NCI-H2081 (cell line): Measurements from ENCODE around the gene APEH.

ENCODE experiments used
- DNase-seq, 2 experiments: peaks; one replicate each; lab custom pipeline; 2025; lab: John Stamatoyannopoulos, UW

APEH gene

DNA sequence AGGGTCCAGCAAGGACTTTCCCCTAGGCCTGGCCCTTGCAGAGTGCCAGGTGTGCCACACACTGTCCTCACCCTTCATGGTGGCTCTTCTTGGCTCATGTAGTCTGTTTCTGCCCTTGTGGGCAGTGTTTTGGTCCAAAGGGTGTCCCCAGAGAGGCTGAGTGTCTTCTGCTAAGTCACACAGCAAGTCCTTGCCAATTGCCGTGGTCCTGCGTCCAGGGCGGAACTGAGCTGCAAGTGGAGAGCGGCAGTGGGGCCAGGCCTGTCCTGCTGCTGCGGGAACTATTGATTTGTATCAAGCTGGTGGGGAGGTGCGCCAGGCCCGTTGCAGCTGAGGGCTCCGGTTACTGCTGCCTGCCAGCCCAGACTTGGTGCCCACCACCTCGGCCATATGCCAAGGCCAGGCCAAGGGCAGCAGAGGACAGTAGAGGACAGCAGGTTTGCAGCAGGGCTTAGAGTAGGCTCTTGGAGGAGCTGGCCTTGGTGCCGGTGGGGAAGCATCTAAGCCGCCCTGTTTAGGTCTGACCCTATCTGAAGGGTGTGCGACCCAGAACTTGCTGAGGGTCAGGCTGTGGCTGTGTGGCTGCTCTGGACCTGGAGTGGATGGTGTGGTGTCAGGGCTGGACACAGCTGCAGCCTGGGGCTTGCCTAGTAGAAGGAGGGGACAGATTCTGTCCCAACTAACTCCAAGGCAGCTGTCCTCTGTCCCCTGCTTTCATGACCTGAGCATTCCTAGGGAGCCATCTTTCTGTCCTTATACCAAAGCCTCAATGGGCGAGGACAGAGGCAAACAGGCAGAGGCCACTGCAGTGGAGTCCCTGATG is 40.8 kb downstream of the APEH start:
- no peak for DNase-seq

DNA sequence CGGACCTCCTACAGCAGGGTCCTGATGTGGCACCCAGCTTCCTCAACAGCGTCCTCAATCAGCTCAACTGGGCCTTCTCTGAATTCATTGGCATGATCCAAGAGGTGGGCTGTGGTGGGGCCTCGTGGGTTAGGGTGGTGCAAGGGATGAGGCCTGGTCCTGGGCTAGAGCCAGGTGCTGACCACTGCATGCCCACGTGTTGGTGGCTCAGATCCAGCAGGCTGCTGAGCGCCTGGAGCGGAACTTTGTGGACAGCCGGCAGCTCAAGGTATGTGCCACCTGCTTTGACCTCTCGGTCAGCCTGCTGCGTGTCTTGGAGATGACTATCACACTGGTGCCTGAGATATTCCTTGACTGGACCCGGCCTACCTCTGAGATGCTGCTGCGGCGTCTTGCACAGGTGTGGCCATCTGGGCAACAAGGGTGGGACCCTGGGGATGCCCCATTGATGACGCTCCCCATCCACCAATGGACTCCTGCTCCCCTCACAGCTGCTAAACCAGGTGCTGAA is 41.5 kb downstream of the APEH start:
- DNase-seq: no peak

DNA sequence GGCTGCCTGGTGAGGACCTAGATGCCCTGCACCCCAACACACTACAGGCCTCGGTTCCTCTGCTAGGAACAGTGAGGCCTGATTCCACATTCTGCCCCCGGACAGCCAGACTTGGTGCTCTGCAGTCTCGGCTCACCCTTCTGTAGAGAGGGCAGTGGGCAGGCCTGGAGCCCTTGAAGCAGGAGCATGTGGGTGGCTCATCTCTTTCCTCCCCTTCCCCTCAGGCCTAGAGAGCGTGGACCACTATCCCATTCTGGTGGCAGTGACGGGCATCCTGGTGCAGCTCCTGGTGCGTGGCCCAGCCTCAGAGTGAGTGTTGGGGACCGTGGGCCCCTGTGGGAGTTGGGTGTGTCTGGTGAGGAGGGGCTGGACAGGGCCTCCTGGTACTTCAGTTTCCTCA is 42.0 kb downstream of the APEH start:
- DNase-seq: no peak

DNA sequence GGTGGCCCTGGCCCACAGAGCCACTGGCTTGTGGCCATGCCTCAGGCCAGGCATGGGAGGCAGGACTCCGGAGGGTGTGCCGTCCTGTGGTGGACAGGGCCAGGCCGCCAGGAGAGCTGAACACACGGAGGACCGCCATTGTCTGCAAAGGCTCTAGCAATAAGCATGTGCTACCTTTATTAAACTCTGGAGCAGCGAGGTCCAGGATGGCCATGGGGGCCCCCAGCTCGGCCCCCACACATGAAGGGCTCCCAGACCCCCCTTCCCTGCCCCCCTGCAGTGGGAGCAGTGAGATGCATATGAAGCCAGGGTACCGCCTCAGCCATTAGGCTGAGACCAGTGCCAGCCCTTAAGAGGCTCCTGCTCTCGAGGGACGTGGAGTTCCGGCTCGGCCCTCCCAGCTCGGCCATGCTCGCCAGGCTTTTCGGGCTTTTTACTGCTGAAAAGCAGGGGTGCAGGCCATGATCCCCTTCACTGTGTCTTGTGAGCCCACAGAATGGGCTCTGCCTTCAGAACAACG is 42.6 kb downstream of the APEH start:
- DNase-seq: no peak

DNA sequence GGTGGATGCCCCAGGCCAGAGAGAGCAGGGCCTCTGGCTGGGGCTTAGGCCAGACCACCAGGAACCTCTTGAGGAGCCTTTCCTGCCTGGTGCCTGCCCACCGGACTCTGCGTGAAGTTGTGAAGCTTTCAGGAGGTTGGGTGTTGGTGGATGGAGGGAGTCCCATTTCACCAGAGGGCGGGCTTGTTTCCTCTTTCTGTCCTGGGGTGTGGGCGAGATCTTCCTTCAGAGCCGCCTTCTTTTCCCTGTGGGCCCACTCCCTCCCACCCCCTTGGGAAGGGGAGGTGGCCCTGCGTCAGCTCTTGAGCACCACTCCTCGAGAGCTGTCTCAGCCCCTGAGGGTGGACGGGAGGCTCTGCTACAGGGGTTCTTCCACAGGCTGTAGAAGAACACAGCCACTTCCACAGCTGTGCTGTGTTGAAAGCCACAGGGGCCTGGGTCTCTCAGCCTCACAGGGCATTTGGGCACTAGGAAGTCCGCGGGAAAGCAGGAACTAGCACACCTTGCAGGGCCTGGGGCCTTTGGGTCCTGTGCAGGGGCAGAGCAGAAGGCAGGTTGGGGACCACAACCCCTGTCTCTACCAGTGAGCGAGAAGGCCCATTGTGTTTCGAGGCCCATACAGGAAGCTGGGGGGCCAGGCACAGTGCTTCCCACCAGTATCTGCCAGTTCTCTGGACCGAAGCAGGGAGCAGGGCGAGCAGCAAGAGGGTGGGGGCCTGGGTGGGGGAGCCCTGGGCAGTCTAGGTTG is 43.2 kb downstream of the APEH start:
- no peak for DNase-seq

DNA sequence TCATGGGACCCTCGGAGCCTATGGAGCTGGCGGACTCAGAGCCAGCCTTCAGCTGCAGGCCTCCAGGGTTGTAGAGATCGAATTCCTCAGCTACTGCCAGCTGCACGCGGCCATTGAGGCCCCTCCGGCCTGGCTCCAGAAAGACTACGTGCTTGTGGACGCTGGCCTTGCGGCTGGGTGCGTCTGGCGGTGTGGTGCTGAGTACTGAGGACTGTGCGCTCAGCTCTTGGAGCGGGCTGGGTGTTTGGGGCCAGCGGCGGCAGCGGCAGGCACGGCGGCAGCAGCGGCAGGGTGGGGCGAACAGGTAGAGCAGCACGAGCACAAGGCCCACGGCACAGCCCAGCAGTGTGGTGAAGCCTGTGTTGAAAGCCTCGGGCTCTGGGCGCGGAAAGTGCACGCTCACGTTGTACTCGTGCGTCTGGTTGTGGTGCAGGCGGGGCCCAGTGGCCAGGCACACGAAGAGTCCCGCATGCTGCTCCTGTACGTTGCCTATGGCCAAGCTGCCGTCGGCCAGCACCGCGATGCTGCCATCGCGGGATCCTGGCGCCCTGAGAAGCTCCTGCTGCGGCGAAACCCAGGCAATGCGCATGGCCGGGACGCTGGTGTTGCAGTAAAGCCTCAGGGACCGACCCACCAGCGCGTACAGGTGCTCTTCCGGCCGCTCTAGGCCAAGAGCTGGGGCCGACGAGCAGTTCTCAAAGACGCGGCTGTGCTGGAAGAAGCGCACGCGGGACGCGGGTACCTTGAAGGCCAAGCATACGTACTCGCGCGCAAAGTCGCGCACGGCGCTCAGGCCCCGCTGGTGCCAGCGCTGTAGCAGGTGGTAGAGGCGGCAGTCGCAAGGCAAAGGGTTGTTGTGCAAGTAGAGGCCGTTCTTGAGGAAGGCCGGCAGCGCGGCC is 44.1 kb downstream of the APEH start:
- DNase-seq: no peak

DNA sequence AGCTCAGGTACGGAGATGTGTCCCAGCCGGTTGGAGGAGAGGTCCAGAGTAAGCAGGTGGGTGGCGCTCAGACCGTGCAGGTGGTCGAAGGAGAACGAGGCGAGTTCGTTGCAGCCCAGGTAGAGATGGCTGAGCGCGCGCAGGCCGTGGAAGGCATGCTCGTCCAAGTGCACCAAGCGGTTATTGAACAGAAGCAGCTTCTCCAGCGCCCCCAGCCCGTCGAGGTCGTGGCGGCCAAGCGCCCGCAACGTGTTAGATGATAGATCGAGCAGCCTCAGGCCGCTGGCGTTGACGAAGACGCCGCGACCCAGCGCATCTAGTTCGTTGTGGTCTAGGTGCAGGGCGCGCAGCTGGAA is 44.7 kb downstream of the APEH start:
- DNase-seq: no peak

DNA sequence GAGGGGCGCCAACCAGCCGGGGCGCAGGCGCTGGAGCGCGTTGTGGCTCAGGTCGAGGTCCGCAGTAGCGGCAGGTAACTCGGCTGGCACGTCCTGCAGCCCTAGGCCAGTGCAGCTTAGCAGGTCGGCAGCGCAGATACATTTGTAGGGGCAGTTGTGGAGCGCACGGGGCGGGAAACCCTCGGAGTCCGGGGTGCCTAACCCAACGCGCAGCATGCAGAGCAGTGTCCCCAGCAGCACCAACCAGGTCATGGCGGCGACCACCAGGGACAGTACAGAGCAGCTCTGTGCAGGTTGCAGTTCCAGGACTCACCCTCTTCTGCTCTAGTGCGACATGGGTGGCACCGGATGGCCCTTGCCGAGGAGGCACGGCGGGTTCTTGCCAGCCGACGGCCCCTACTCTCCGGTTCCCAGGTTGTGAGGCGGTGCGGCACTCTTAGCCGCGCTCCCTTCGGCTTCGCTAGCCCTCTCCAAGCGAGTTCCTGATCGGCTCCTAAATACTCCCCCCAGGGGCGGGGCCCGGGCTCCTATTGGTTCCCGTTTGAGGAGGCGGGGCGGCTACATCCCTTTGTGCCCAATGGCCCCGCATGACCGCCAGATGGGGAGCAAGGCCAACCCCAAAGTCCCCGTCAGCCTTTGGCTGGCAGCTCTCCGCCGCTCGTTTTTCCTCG is 45.2 kb downstream of the APEH start, which contains the start of gene AMIGO3:
Gene AMIGO3 (minus strand): TSS at position 471 of the 671 bp plus-strand sequence. CDS start 219 bp downstream, at position 252.
- peak; percentile 90 for DNase-seq

DNA sequence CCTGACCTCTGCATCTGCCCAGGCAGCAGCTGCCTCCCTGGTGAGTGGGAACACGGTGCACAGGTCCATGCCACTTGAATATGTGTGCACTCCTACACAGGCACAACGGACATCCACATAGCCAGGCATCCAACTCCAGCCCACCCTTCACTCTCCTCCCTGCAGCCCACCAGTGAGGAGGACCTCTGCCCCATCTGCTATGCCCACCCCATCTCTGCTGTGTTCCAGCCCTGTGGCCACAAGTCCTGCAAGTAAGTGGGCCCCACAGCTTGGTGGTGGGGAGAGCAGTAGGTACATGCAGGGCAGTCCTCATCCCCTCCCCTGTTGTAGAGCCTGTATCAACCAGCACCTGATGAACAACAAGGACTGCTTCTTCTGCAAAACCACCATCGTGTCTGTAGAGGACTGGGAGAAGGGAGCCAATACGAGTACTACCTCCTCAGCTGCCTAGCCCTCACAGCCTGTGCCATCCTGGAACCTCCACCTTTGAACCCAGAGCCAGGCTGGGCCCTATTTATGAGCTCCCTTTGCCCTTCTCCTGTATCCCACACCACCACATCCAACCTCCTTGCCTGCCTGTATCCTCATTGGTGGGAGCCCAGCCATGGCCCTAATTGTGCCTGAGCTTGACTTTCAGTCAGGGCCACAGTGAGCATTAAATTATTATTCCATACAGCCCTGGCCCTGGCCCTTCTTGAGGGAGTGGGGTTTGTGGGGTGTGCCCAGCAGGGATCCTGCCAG is 46.9 kb downstream of the APEH start:
- no peak for DNase-seq

DNA sequence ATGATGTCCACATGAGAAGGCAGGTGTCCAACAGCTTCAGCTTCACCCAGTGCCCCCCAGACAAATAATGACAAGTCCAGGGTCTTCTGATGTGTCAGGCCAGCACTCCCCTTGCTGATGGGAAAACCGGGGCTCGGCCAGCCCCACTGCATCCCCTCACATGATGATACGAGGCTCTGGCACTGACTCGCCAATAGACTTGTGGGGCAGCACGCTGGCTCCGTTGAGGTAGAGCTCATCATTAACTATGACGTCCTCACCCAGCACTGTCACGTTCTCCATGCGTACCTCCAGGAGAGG is 47.4 kb downstream of the APEH start:
- no peak for DNase-seq

DNA sequence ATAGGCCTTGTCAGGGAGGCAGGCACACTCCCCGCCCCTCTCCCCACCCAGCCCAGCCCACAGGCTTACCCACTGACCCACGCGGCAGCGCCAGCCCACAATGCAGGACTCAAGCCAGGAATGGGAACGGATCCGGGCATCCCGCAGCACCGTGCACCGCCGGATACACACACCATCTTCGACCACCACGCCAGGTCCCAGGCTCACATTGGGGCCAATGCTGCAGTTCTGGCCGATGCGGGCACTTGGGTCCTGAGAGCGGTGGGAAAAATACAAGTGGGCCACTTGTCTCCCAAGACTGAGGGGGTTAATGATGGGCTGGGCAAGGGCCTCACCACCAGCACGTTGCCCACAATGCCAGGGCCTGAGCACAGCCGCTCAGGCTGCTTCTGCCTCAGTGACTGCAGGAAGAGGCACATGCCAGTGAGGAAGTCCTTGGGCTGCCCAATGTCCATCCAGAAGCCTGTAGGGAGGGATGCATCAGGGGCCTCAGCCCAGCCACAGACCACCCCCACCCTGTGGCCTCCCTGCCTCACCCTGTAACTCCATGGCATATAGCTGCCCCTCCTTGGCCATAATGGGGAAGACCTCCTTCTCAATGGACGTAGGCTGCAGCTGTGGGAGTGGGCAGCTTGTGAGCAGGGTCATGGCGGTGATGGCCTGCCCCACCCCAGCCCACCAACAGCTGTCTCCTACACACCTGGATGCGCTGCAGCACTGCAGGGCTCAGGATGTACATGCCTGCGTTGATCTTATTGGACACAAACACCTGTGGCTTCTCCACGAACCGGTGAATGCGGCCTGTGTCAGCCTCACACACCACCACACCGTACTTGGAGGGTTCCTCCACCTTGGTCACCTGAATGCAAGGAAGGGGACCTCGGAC is 48.0 kb downstream of the APEH start:
- no peak for DNase-seq

DNA sequence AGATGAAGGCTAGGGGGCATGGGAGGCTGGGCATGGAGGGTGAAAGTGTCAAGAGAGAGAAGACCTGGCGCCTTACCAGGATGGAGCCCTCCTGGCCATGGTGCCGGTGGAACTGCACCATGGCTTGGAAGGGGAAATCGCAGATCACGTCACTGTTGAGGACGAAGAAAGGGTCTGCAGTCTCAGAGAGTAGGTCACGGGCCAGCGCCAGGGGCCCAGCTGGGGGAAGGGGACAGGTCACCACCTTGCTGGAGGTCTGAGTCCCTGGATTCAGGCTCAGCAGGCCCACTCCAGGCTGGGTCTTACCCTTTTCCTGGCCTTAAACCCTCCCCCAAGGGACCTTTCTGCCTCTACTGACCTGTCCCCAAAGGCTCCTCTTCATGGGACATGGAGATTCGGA is 48.7 kb downstream of the APEH start:
- DNase-seq: no peak

DNA sequence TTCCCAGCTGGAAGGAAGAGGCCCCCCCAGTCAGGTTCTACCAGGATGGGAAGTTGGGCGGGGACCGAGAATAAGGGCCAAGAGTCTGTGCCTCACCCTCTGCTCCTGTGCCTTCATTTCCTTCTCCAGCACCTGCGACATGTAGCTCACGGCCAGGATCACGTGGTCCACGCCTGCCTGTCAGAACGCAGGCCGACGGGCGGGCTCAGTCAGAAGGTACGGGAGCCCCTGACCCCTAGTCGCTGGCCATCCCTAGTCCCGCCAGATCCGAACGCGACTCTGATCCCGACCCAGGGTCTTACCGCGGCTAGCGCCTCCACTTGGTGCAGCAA is 49.1 kb downstream of the APEH start:
- DNase-seq: peak in 1 of 2 experiments; percentile 54

DNA sequence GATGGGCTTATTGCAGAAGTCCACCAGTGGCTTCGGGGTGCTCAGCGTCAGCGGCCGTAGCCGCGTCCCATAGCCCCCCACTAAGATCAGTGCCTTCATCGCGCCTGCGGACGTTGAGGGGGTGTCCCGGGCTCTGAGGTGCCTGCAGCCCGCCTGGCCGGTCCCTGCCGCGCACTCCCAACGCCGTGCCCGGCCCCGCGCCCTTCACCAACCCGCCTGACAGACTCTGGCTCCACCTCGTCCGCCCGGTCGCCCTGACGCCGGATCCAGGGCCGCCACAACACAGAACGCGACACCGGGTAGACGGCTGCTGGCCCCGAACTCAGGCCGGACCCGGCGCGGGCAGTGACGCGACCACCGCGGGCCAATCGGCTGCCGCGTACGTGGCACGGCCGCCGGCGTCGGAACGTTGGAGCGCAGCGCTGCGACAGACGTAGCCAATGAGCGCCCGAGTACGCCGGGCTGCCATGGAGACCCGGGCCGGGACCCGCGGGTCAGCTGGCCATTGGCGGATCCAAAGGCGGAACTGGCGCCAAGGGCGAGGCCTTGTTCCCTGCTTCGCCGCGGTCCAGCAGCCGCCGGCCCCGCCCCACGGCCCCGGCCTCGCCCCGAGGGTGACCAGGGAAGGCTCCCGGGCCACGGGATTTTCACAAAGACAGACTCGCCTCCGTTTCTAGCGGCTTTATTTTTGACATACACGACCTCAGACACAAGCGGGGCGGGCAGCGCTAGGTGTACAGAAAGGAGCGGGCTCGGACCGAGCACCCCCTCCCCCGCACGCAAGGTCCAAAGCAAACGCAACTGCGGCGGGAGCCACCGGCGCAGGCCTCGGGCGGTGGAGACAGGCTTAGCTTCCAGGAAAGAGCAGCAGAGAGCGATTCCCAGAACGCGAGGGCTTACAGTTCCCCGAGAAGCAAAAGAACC is 49.7 kb downstream of the APEH start, which contains the start of gene GMPPB:
Gene GMPPB (minus strand): TSS at position 324 of the 924 bp plus-strand sequence. CDS start 225 bp downstream, at position 99.
- DNase-seq: peak; percentile 88 to 95

DNA sequence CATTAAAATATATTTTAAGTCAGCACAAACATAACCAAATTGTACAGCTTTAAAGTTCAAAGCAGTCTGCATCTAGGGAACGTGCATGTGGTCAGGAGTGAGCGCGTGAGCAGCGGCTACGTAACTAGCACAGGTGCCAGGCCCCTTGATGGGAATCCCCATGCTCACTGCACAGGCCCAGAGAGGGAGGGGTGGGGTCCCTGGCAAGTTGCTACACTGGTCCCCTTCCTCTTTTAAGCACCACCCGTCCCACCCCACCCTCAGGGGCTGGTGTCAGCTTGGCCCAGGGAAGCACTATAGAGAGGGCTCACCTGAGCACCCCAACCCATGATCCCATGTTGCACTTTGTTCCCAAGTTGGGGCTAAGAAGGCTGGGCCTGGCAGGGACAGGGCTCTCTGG is 50.4 kb downstream of the APEH start:
- DNase-seq: no peak

DNA sequence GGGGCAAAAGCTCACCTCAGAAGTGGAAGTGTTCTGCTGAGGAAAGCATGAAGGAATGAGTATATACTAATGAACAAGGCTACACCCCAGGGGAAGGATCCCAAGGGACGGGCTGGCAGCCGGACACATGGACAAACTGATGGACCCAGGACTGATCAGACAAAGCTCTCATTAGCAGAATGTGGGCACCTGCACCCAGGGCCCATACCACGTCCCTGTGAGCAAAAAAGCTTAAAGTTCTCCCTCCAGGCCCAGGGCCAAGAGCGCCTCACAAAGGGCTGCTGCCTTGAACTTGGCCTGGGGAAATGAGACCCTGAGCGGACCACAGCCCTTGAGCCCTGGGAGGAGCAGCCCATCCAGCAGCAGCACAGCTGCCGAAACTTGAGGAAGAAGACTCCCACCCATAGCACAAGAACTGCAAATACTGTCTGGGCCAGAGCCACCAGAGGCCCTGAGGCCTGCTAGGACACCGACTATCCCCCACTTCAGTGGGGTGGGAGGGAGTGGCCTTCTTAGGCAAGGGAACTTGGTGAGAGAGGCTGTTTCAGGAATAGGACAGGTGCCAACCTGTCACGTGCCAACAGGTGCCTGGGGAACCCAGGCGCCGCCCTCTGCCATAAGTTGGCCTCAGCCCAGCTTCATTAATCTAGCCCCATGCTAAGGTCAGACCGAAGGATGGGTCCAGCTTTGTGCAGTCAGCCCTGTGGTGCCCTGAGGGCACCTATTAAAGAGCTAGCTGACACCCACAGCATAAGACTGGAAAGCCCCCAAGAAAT is 51.9 kb downstream of the APEH start:
- DNase-seq: no peak

DNA sequence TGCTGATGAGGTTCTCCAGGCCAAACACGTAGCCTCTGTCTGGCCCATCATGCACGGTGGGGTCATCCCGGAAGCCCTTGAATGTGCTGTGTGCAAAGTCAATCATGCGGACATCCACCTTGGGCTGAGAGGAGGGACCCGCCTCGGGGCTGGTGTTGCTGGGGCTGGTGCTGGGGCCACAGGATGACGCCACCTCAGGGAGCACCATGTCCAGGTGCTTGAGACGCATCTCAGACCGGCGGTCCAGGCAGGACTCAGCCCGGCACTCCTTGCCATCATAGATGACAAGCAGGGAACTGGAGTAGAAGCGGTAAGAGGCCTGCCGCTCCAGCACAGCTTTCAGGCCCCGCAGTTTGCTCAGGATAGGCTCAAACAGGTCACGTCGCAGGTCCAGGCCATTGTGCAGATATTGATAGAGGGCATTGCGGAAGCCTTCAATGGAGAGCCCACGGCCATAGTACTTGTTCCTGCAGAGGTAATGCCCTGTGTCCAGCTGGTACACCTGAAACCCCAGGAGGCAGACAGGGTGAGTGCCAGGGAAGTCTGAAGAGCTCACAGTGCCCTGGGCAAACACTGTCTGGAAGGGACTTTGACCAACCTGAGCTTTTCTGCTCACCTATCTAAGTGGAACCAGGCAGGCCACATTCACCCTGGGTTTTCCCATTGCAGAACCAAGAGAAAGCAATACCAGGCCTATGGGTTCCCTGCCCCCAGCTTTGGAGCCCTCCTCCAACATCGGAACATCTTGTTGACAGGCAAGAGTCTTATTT is 53.2 kb downstream of the APEH start:
- DNase-seq: no peak
